ENCODE data around the gene WIZ.
A peak's percentile ranks its signal among the peaks of the same experiment; 100 is the strongest.
"Not testable (repeated sequence)": the region's sequence is repeated elsewhere in the genome, so short reads cannot be mapped to it uniquely, and the experiment has no call there.

WIZ gene, protein sequence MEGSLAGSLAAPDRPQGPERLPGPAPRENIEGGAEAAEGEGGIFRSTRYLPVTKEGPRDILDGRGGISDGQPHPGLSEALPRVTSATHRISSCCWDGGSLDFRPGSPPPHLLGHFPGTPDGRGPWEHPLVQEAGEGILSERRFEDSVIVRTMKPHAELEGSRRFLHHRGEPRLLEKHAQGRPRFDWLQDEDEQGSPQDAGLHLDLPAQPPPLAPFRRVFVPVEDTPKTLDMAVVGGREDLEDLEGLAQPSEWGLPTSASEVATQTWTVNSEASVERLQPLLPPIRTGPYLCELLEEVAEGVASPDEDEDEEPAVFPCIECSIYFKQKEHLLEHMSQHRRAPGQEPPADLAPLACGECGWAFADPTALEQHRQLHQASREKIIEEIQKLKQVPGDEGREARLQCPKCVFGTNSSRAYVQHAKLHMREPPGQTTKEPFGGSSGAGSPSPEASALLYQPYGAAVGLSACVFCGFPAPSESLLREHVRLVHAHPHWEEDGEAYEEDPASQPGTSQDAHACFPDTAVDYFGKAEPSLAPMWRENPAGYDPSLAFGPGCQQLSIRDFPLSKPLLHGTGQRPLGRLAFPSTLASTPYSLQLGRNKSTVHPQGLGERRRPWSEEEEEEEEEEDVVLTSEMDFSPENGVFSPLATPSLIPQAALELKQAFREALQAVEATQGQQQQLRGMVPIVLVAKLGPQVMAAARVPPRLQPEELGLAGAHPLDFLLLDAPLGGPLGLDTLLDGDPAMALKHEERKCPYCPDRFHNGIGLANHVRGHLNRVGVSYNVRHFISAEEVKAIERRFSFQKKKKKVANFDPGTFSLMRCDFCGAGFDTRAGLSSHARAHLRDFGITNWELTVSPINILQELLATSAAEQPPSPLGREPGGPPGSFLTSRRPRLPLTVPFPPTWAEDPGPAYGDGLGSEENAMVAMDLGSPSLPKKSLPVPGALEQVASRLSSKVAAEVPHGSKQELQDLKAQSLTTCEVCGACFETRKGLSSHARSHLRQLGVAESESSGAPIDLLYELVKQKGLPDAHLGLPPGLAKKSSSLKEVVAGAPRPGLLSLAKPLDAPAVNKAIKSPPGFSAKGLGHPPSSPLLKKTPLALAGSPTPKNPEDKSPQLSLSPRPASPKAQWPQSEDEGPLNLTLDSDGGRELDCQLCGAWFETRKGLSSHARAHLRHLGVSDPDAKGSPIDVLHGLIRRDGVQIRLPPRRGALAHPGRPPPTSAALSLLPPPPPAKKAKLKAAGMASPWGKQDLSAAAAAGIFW (N-terminal part only)

DNA sequence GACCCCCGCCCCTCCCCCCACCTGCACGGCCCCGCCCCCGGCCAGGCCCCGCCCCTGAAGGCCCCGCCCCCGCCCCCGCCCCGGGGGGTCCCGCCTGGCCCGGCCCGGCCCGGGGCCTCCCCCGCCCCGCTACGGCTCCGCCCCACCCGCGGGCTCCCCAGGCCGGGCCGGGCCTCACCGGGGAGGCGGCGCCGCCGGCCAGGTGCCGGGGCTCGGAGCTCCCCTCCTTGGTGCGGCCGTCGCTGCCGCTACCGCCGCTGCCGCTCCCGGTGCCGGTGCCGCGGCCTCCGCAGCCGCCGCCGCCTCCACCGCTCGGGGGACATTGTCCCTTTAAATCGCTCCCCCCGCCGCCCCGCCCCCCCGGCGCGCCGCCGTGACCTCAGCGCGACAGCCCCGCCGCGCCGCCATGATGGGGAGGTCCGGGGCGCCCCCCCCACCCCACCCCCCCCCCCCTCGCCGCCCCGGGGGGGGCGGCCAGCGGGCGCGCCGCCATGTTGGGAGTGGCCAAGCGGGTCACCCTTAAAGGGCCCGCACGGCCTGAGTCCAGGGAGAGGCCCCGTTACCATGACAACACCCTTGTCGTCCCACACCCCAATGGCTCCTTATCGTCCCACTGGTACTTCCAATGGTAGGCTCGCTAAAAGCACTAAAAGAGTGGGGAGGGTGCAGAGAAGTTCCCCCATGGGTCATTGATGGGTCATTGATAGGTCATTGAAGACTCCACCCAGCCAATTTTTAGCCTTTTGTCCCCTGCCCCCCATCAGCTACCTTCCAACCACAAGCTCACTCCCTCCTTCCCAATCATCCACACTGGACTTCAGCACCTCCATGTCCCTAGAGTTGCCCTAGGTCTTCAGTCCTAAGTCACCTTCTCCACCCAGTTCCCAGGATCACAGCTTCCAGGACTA, at the start of gene WIZ:
Gene WIZ (minus strand): TSS at position 337 of the 908 bp plus-strand sequence. CDS start 1,649 bp downstream, outside the sequence.
- DNase-seq: peak; percentile 56

DNA sequence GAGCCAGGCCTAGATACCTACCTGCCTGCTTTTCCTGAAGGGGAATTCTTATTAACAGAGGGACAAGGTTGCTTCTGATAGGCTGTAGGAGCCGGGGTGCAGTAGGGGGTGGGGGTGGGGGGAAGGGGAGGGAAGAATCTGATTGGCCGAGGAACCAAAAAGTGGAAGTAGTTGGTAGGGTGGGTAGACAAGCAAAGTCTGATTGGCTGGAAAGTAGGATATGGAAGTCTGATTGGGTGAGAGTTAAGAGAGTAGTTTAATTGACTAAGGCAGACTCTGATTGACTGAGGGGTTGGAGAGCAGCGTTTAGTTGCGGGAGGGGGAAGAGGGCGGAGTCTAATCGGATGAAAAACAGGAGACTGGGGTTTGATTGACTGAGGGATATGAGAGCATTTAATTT, 49.2 kb upstream of the WIZ start:
- DNase-seq: no peak

DNA sequence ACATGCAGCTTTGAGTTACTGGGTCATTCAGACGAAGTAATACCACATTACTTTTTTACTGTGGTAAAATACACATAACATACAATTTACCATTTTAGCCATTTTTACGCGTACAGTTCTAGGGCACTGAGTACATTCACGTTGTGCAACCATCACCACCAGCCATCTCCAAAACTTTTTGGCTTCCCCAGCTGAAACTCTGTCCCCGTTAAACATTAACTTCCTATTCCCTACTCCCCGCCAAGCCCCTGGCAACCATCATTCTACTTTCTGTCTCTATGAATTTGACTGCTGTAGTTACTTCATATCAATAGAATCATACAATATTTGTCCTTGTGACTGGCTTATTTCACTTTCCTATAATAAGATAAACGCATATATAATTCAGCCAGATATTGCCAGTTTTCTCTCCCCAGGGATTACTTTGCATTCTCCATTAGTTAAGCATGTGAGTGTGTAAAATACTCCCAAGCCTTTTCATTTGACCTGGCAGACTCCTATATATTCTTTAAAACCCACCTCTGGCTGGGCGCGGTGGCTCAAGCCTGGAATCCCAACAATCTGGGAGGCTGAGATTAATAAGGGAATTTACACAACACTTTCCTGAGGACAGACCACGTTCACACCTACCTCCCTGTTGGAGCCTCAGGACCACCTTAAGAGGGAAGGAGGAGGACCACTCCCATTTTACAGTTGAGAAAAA, 48.6 kb upstream of the WIZ start:
- no peak for DNase-seq

DNA sequence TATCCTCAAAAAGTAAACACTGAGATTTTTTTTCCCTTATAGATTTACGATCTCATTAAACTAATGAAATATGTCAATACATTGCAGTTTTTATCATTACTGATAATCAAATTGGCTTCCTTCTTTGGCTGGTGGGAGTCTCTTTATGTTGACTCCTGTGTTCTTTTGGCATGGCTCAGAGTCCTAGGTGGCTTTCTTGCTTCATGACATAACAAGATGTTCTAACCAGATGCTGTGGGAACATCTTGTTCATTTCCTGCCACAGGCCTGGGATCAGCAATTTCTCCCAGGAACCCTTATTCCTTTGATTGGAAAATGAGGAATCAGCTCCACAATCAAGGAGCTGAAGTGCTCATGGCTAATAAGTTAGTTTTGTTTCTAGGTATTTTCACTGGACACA, 45.4 kb upstream of the WIZ start:
- no peak for DNase-seq

DNA sequence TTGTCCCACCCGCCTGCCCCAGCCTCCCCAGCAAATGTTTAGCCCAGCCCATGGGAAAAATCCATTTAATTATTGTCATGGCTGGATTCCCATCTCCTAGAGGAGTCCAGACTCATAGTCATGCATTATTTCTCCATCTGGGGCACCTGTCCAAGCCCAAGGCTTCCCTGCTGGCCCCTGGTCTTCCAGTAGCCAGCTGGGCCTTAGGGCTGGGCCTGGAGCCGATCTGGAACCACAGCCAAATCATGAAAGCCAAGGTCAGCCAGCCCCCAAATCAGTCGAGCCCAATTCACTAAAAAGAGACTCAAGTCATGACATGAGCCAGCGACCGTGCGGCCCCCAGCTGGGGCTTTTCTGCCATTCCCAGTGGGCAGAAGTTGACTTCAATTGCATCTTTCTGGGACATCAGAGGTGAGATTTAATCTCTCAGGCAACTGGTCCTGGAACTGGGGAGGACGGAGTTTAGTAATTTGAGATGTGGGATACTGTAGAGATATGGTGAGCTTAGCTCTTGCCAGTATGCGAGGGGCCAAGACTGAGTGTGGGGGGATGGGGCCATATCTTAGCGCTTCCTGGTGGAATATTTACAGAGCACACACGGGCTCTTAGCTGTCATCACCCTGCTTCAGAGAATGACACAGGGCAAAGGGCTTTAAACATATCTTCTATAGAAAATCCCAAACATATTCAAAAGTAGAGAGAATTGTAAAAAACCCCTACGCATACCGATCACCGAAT, 38.9 kb upstream of the WIZ start:
- no peak for DNase-seq

DNA sequence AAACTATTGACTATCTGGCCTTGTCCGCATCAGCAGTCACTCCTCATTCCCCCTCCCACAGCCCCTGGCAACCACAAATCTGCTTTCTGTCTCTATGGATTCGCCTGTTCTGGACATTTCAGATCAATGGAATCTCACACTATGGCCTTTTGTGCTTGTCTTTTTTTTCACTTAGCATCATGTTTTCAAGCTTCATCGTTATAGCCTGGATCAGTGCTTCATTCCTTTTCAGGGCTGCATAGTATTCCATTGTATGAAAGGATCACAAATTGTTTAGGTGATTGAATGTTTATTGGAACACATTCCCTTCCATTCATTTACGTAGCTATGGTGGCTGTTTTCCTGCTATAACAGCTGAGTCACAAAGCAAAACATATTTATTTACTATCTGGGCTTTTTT, 37.3 kb upstream of the WIZ start:
- DNase-seq: no peak

DNA sequence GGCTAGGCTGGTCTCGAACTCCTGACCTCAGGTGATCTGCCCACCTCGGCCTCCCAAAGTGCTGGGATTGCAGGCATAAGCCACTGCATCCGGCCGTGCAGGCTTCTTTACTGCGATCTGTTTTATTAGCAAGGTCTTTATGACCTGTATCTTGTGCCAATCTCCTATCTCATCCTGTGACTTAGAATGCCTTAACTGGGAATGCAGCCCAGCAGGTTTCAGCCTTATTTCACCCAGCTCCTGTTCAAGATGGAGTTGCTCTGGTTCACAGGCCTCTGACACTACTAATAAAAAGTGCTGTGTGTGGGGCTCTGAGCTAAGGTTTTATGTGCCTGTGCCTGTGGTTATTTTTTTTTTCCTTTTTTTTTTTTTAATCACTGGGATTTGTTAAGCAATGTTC, 36.0 kb upstream of the WIZ start:
- DNase-seq: not testable (repeated sequence)

DNA sequence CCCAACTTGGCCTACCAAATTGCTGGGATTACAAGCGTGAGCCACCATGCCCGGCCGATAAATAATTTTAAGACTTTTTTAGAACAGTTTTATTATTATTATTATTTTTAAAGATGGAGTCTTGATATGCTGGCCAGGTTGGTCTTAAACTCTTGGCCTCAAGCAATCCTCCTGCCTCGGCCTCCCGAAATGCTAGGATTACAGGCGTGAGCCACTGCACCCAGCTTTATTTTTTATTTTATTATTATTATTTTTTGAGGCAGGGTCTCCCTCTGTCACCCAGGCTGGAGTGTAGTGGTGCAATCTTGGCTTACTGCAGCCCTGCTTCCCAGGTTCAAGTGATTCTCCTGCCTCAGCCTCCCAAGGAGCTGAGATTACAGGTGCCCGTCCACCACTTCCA, 31.2 kb upstream of the WIZ start:
- DNase-seq: not testable (repeated sequence)

DNA sequence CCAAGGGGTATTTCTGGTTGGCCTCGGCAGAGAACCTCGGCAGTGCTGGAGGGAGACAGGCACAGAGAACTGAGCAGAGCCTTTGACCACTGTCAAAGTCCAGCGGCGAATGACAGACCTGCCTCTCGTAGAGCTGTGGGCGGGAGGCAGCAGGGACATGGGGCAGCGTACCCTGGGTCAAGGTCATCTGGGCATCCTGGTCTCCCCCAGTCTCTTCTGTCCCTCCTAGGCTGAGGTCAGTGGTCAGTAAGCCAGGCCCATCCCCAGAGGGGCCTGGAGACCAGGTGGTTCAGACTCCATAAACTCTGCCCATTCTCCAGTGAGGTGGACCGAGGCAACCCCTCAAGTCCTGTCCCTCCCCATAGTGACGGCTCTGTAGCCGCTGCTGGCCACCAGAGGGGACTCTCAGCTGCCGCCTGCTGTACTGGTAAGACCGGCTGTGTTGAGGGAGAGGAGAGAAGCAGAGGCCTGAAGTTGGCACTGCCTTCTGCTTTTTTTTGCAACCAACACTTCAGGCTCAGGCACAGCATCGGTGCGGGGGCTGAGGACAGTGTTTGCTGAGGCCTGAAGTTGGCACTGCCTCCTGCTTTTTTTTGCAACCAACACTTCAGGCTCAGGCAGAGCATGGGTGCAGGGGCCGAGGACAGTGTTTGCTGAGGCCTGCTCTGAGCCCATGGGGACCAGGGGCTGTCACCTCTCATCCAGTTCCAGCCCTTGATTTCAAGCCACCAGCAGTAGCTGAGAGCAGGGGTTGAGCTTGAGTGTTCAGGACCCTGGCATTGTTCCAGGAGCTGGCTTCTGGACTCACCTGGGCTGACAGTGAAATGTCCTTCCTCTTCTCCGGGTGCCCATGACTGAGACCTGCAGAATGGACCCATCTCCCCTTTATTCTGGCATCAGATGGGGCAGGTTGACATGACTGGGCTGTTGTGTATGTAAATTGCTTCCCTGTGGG, 29.9 kb upstream of the WIZ start, which contains the start of gene PGLYRP2:
Gene PGLYRP2 (minus strand): TSS at position 111 of the 955 bp plus-strand sequence. CDS start 130 bp downstream, outside the sequence.
- DNase-seq: no peak

DNA sequence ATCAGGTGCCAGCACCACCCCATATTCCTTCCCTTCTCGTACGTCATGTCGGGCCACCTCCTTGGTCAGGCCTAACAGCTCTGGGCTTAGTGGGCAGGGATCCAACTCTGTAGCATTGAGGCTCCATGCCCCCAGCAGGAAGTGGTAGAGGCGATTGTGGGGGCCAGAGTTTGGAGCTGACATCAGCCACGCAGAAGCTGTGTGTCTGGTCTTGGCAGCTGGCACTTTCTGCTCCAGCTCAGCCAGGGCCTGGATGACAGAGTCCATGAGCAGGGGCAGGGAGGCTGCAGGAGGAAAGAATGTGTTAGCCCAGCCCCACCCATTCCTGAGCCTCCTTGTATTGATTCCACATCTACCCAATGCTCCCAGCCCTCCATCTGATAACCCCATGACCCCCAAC, 26.6 kb upstream of the WIZ start:
- no peak for DNase-seq

DNA sequence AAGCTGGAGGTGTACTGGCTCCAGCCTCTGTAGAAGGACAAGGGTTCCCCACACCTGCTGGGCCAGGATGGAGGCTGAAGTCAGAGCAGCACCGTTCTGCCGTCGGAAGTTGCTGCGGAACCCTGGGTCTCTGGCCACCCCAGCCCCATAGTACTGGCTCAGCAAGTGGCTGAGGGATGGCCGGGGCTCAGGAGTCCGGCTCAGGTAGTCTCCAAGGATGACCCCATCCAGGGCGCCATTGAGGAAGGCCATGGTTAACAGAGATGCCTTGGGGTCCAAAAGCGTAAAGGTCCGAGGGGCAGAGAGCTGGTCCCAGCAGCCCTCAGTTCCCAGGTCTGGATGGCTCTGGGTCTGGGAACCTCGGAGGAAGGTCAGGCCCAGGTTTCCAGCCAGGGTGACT, 25.9 kb upstream of the WIZ start:
- DNase-seq: no peak

DNA sequence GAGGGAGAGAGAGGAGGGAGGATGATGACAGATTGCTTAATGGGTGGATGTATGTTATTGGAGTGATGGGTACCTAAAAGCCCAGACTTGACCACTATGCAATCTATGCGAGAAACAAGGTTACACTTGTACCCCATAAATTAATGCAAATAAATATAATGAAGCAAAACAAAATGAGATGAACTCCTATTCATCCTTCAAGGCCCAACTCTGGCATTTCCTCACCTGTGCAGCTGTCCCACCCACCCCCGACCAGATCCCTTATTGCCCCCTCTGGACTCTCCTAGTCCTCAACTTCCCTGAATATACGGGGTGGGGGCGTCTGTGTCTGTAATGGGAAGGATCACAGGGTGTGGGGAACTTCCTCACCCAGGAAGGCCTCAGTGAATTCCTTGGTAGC, 25.4 kb upstream of the WIZ start:
- DNase-seq: no peak

DNA sequence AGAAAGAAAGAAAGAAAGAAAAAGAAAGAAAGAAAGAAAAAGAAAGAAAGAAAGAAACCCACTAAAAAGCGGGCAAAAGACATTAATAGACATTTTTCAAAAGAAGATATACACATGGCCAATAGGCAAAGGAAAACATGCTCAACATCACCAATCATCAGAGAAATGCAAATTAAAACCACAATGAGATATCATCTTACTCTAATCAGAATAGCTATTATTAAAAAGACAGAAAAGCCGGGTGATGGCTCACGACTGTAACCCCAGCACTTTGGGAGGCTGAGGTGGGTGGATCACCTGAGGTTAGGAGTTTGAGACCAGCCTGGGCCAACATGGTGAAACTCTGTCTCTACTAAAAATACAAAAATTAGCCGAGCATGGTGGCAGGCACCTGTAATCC, 24.1 kb upstream of the WIZ start:
- DNase-seq: not testable (repeated sequence)

DNA sequence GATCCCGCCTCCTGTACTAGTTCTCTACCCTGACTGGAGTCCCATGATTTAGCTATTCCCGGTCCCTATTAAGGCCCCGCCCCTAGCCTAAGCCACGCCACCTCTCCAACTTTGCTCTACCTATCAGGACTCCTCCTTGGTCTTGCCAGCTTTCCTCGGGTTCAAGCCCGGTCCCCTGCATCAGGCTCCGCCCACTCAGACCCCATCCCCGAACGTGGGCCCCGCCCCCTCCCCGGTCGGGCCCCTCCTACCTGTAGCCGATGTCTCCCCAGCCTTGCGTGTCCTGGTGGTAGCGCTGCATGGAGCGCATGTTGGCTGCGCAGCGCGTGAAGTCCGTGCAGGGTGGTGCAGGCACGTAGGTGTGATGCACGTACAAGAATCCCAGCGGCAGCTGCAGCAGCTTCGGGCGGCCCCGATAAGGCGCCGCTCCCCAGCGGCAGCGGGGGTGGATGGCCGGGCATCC, 21.9 kb upstream of the WIZ start:
- DNase-seq: no peak

DNA sequence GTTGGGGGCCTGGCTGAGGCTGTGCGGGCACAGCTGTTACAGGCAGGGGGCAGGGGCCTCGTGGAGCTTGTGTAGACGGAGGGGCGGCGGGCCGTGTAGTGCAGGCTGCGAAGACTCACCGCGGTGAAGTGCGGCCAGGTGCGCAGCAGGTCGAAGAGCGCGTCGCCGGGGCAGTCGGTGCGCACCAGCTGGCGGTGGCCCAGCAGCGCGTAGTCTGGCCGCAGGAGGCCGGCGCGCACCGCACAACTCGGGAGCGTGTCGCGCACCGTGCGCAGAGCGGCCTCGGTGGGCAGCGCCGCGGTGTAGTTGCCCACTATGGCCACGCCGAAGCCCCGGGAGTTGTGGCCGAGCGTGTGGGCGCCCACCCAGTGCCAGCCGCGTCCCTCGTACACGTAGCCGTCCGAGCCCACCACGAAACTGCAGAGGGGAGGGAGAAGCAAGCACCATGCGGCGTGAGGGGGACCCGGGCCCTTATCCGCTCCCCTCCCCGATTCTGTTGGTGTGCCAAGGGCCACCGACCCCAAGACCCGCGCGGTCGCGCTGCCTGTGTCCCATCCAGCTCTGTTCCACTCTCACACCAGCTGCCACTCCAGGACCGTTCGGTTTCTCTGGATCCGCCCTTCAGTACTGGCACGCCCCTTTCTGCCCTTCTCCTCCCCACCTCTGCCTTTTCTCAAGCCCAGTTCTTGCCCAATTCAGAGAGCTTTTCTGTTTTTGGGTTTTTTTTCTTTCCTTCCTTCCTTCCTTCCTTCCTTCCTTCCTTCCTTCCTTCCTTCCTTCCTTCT, 19.9 kb upstream of the WIZ start:
- no peak for DNase-seq

DNA sequence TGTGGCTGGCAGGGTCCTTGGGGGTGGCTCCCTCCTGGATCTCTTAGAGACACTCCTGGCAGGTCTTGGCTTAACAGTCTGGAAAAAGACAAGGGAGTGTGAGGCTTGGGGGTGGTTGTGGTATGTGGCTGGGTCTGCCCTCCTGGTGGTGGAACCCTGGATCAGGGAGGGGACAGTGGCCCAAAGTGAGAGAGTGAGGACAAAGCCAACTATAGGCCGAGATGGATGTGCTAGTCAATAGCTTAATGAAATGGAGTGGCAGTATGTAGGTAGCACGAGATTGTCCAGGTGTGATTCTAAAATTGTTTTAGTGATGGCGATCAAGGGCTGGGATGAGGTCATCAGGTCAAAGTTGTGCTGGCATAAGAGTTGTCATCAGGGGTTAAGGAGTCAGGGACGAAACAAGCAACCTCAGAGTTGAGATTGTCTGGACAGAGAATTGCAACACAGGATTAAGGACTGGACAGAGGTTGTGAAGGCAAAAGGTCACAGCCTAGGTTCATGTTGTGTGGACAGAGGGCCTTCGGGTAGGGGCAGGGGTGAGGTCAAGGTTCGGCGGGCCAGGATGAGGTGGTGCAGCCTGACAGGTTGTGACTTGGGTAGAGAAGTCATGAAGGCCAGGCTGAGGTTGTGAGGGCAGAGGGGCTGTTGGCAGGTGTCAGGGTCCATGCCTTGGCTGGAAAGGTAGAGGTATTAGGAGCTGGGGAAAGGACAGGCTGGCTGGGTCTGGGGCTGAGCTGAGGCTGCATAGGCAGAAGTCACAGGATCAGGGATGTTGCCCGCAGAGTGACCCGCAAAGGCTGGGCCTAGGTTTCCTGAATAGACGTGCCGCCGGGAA, 19.1 kb upstream of the WIZ start:
- DNase-seq: no peak

DNA sequence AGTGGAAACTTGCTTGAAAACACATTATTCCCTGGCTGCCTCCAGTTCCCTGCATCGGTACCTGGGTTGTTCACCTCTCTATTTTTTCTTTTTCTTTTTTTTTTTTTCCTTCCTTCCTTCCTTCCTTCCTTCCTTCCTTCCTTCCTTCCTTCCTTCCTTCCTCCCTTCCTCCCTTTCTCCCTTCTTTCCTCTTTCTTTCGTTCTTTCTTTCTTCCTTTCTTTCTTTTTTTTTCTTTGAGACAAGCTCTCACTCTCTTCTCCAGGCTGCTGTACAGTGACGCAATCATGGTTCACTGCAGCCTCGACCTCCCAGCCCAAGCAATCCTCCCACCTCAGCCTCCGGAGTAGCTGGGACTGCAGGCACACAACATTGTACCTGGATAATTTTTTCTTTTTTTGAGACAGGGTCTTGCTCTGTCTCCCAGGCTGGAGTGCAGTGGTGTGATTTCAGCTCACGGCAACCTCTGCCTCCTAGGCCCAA, 18.0 kb upstream of the WIZ start:
- DNase-seq: no peak
